ENCODE measurements around the gene NMUR1. TPM values are rescaled to one million over a fixed set of nuclear protein-coding genes. Genes with fewer than 3 reads are reported as not detected.

The NMUR1 gene
- total RNA-seq, 4 donors from 2014 or later = 0.21 to 2.5 (median 0.22) TPM; not detected in 1

- Histone ChIP-seq H3K4me3 (no peak overlapping the region), H3K27me3 (no peaks in the 10 kb centered on the region), H3K36me3 (no peaks in the 10 kb centered on the region), H3K27ac (no peak overlapping the region), H3K4me1 (peaks cover 0 to 5% (median 0%) of the 10 kb centered on the region in 4 donors), H3K9me3 (peaks cover 0 to 6% (median 0%) of the 10 kb centered on the region in 4 donors)
- DNase-seq (ENCODE audit: low spot score in 2 of 2) = no peak
- no peak for TF ChIP-seq POLR2A (IDR thresholded peaks at IDR 0.05)
- TF ChIP-seq, protein P1, sequence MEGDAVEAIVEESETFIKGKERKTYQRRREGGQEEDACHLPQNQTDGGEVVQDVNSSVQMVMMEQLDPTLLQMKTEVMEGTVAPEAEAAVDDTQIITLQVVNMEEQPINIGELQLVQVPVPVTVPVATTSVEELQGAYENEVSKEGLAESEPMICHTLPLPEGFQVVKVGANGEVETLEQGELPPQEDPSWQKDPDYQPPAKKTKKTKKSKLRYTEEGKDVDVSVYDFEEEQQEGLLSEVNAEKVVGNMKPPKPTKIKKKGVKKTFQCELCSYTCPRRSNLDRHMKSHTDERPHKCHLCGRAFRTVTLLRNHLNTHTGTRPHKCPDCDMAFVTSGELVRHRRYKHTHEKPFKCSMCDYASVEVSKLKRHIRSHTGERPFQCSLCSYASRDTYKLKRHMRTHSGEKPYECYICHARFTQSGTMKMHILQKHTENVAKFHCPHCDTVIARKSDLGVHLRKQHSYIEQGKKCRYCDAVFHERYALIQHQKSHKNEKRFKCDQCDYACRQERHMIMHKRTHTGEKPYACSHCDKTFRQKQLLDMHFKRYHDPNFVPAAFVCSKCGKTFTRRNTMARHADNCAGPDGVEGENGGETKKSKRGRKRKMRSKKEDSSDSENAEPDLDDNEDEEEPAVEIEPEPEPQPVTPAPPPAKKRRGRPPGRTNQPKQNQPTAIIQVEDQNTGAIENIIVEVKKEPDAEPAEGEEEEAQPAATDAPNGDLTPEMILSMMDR (IDR thresholded peaks at IDR 0.05) = no peak
- TF ChIP-seq EP300 (IDR thresholded peaks at IDR 0.05) = no peak
- 76 to 81% methylated on average over 6 of the region's 6 CpGs for WGBS, 2 donors
Measured at GRCh38 chr2:231568098-231568784, 38.0 kb upstream of the NMUR1 start.

GRCh38 chr2:231567159-231567558 lies 36.9 kb upstream of the NMUR1 start:
- TF ChIP-seq POLR2A (IDR thresholded peaks at IDR 0.05) (no peak), EP300 (IDR thresholded peaks at IDR 0.05) (no peak)
- TF ChIP-seq, protein P1 (IDR thresholded peaks at IDR 0.05) = no peak
- no peak for DNase-seq (ENCODE audit: low spot score in 2 of 2)
- Histone ChIP-seq H3K27ac (no peak overlapping the region), H3K4me3 (no peak overlapping the region), H3K27me3 (no peaks in the 10 kb centered on the region), H3K9me3 (peaks cover 0 to 6% (median 0%) of the 10 kb centered on the region in 4 donors), H3K36me3 (no peaks in the 10 kb centered on the region), H3K4me1 (peaks cover 0 to 3% (median 0%) of the 10 kb centered on the region in 4 donors)
- 81 to 96% methylated on average over 3 of the region's 3 CpGs for WGBS, 2 donors

DNA sequence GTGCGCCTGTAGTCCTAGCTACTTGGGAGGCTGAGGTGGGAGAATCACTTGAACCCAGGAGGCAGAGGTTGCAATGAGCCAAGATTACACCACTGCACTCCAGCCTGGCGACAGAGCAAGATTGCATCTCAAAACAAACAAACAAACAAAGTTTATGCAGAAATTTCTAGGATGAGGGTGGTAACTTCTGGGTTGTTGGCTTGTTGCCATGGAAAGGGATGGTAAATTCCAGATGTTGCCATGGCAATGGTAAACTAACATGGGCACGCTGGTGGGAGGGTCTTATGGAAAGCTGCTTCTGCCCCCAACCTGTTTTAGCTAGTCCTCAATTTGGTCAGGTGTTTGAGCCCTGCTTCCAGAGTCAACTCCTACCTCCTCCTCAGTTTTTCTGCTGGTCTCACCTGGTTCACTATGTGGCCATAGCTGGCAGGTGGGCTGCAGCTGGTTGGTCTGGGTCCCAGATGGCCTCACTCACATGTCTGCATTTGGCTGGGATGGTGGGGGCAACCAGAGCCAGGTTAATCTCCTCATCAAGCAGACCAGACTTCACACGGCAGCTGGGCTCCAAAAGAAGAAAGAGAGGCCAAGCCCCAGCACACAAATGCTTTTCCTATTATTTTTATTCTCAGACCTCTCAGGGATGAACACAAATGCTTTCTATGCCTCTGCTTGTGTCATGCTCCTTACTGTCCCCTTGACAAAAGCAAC lies 35.8 kb upstream of the NMUR1 start:
- Histone ChIP-seq H3K36me3 (no peaks in the 10 kb centered on the region), H3K27ac (no peak overlapping the region), H3K4me1 (no peaks in the 10 kb centered on the region), H3K9me3 (peaks cover 0 to 6% (median 0%) of the 10 kb centered on the region in 4 donors), H3K4me3 (no peak overlapping the region), H3K27me3 (no peaks in the 10 kb centered on the region)
- DNase-seq (ENCODE audit: low spot score in 2 of 2) = no peak
- TF ChIP-seq EP300 (IDR thresholded peaks at IDR 0.05) (no peak), POLR2A (IDR thresholded peaks at IDR 0.05) (no peak)
- WGBS, 2 donors = 70 to 74% methylated on average over 4 of the region's 4 CpGs

GRCh38 chr2:231563378-231563961 lies 33.2 kb upstream of the NMUR1 start:
- Histone ChIP-seq H3K27ac (no peak overlapping the region), H3K4me3 (no peak overlapping the region), H3K4me1 (no peaks in the 10 kb centered on the region), H3K36me3 (no peaks in the 10 kb centered on the region), H3K27me3 (no peaks in the 10 kb centered on the region), H3K9me3 (peaks cover 0 to 6% (median 0%) of the 10 kb centered on the region in 4 donors)
- WGBS, 2 donors = 13 to 20% methylated on average over 3 of the region's 3 CpGs
- DNase-seq (ENCODE audit: low spot score in 2 of 2) = peak in 1 of 2 donors; percentile 28
- TF ChIP-seq POLR2A (IDR thresholded peaks at IDR 0.05) (no peak), EP300 (IDR thresholded peaks at IDR 0.05) (peak in 1 of 2 donors; percentile 15)
- TF ChIP-seq, protein P1 (IDR thresholded peaks at IDR 0.05) = peak; percentile 46 to 88 (median 64)

DNA sequence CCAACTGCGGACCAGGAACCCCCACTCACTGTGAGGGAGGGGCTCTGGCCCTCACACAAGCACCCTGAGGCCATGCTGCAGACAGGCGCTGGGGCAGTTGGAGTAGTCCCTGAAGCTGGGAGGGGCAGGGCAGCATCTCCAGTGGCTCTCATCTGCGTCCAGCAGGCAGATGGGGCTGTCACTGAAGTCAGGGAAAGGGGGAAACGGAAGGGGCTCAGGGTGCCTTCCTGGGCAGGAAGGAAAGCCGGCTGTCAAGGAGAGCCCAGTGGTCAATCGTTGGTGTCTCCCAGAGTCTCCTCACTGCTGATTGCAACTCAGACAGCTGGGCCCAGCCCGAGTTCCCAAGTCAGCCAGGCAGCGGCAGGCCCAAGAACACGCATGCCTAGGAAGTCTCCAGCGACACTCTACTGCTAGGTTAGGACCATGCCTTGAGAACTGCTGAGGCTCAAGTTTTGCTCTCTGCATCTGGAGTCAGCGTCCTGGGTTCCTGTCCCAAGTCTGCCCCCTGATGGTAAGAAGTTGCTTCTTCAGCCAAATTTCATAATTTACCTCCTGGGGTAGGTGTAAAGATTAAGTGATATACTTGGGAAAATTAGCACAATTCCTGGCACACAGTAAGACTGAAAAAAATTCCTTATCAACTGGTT lies 27.4 kb upstream of the NMUR1 start:
- TF ChIP-seq EP300 (IDR thresholded peaks at IDR 0.05) (peak in 1 of 2 donors; percentile 46), POLR2A (IDR thresholded peaks at IDR 0.05) (no peak)
- TF ChIP-seq, protein P1 (IDR thresholded peaks at IDR 0.05) = peak; percentile 46 to 78 (median 64)
- Histone ChIP-seq H3K9me3 (peaks cover 0 to 7% (median 1%) of the 10 kb centered on the region in 4 donors), H3K4me3 (no peak overlapping the region), H3K27me3 (no peaks in the 10 kb centered on the region), H3K4me1 (peaks cover 0 to 25% (median 11%) of the 10 kb centered on the region in 4 donors), H3K36me3 (no peaks in the 10 kb centered on the region), H3K27ac (peak overlapping the region in 3 of 4 donors; percentile 2 to 57 (median 57))
- DNase-seq (ENCODE audit: low spot score in 2 of 2) = peak; percentile 59 to 79
- WGBS, 2 donors = 26 to 37% methylated on average over 11 of the region's 11 CpGs

All from tibial nerve (tissue), 4 donors.